GM19025 (cell line): ENCODE results near the gene DEPDC5.

Source experiments
- ATAC-seq: cut with Tn5 transposase; IDR thresholded peaks from one replicate; pipeline ENCODE4 v1.9.1; 2021; ENCODE audit warnings: mild to moderate bottlenecking, low read depth, moderate library complexity; ENCODE audit not compliant: unreplicated experiment

The DEPDC5 gene

GRCh38 chr22:31943978-31944699, 190.3 kb downstream of the DEPDC5 start, which contains the start of gene YWHAH:
TSS of gene YWHAH (plus strand) at chr22:31944535. CDS start at chr22:31944734, 199 bp downstream.
- ATAC-seq, result peak; percentile 70

- peak; percentile 25 for ATAC-seq
These were observed 191.1 kb downstream of the DEPDC5 start for GRCh38 chr22:31944700-31945442.

- ATAC-seq, result no peak
These were observed 191.6 kb downstream of the DEPDC5 start for GRCh38 chr22:31945443-31945855.

- no peak for ATAC-seq
These were observed 192.3 kb downstream of the DEPDC5 start for GRCh38 chr22:31945971-31946680.

GRCh38 chr22:31947296-31947695, 193.5 kb downstream of the DEPDC5 start:
- ATAC-seq, result no peak

GRCh38 chr22:31948002-31948401, 194.2 kb downstream of the DEPDC5 start:
- no peak for ATAC-seq

GRCh38 chr22:31950226-31950625, 196.4 kb downstream of the DEPDC5 start:
- no peak for ATAC-seq

- no peak for ATAC-seq
These were observed 197.6 kb downstream of the DEPDC5 start for GRCh38 chr22:31951194-31952093.

- no peak for ATAC-seq
These were observed 198.2 kb downstream of the DEPDC5 start for GRCh38 chr22:31952094-31952401.

GRCh38 chr22:31952472-31952871, 198.7 kb downstream of the DEPDC5 start:
- ATAC-seq, result no peak

- no peak for ATAC-seq
These were observed 199.4 kb downstream of the DEPDC5 start for GRCh38 chr22:31953261-31953660.

GRCh38 chr22:31954535-31955523, 201.0 kb downstream of the DEPDC5 start:
- no peak for ATAC-seq

- ATAC-seq, result no peak
These were observed 202.5 kb downstream of the DEPDC5 start for GRCh38 chr22:31956360-31956759.
